Endodermal cell (in vitro differentiated cells): Measurements from ENCODE around the gene DLK1. TPM values are rescaled to one million over a fixed set of nuclear protein-coding genes. Genes with fewer than 3 reads are reported as not detected.

Experiments
- DNase-seq: peaks from one replicate; pipeline ENCODE4 v3.0.0-alpha.2; 2017
- H3K27ac ChIP-seq: 2 replicates; pipeline ENCODE4 v1.5.1; 2013; ENCODE audit warnings: mild to moderate bottlenecking, low read depth, low read length, moderate library complexity
- H3K27me3 ChIP-seq: 2 replicates; pipeline ENCODE4 v1.6.1; 2013; ENCODE audit warnings: mild to moderate bottlenecking, low read length, moderate library complexity; ENCODE audit not compliant: insufficient read depth, control insufficient read depth, poor library complexity, severe bottlenecking
- H3K36me3 ChIP-seq: 2 replicates; pipeline ENCODE4 v1.7.0; 2013; ENCODE audit warnings: mild to moderate bottlenecking, low read length, moderate library complexity; ENCODE audit not compliant: control insufficient read depth, insufficient read depth
- H3K4me1 ChIP-seq: one replicate; pipeline ENCODE4 v1.7.0; 2013; ENCODE audit warnings: low read length; ENCODE audit not compliant: control insufficient read depth, insufficient read depth
- H3K4me3 ChIP-seq: 2 replicates; pipeline ENCODE4 v1.5.1; 2013; ENCODE audit warnings: mild to moderate bottlenecking, low read length, moderate library complexity
- H3K9ac ChIP-seq: 2 replicates; pipeline ENCODE4 v1.6.1; 2013; ENCODE audit warnings: mild to moderate bottlenecking, low read length, moderate library complexity; ENCODE audit not compliant: poor library complexity, severe bottlenecking; ENCODE audit errors: extremely low read depth
- H3K9me3 ChIP-seq: 2 replicates; pipeline ENCODE4 v1.6.1; 2013; ENCODE audit warnings: mild to moderate bottlenecking, low read length, moderate library complexity; ENCODE audit not compliant: control insufficient read depth
- H3K27ac Mint-ChIP-seq: 2 replicates; pipeline ENCODE4 v1.8.0; 2020; ENCODE audit warnings: mixed read lengths
- H3K27me3 Mint-ChIP-seq: 2 replicates; pipeline ENCODE4 v1.8.0; 2021; ENCODE audit warnings: mild to moderate bottlenecking, mixed read lengths; ENCODE audit not compliant: insufficient read depth
- H3K36me3 Mint-ChIP-seq: 2 replicates; pipeline ENCODE4 v1.8.0; 2020; ENCODE audit warnings: low read depth, mixed read lengths
- H3K4me1 Mint-ChIP-seq: 2 replicates; pipeline ENCODE4 v1.8.0; 2020; ENCODE audit warnings: mixed read lengths
- H3K4me3 Mint-ChIP-seq: 2 replicates; pipeline ENCODE4 v1.8.0; 2020; ENCODE audit warnings: mild to moderate bottlenecking, moderate library complexity, mixed read lengths
- H3K9me3 Mint-ChIP-seq: 2 replicates; pipeline ENCODE4 v1.8.0; 2020; ENCODE audit warnings: mild to moderate bottlenecking, mixed read lengths
- WGBS, 2 experiments: methylation state at CpG; one replicate each; pipeline versions ENCODE4 v1.1.5 to v1.1.7; 2013; ENCODE audit warnings: missing lambda C conversion rate in 2 of 2, mixed read lengths in 1 of 2; ENCODE audit not compliant: insufficient coverage in 1 of 2, insufficient read length in 1 of 2; 5-methylcytosine and 5-hydroxymethylcytosine counted together
- total RNA-seq, 2 donors: library from RNA; stranded (reverse); fragmentation: NEBNext Ultra II Directional in 1 of 2; extraction: Animal tissue kit (Norgen Biotek cat#: 25700) in 1 of 2; gene quantifications; 2 replicates in 1 of 2; 3 replicates in 1 of 2; pipeline ENCODE4 v1.2.1, GENCODE V29; 2021
- TF ChIP-seq, protein P1 (sequence below): fragments of 200-600 bp; sonication (generic); conservative IDR thresholded peaks from 2 replicates; pipeline ENCODE4 v1.5.0; 2021; ENCODE audit warnings: antibody characterized with exemption, mild to moderate bottlenecking

DLK1 gene
- total RNA-seq, 2 donors from 2014 or later = 78.3 to 117 TPM

DNA sequence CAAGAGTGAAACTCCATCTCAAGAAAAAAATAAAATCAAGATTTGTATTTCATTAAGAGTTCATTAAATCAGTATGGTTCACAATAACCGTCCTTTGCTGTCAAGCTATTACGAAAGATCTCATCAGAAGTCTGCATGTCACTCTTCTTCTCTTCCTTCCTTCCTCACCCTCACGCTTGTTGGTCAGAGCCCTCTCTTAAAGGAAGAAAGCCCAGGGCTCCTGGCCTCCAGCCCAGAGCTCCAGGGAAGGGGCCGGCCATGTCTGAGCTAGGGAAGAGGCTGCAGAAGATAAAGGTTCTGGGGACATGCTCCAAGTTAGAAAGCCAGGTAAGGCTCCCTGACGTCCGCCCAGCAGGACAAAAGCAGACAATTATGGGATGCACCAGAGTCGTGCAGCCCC, 43.1 kb upstream of the DLK1 start:
- Mint-ChIP-seq H3K9me3 (peaks cover 2% of the 10 kb centered on the region), H3K4me3 (no peak overlapping the region), H3K36me3 (no peaks in the 10 kb centered on the region), H3K27ac (no peak overlapping the region), H3K27me3 (peaks cover 2% of the 10 kb centered on the region), H3K4me1 (no peaks in the 10 kb centered on the region)
- no peak for DNase-seq
- TF ChIP-seq, protein P1, sequence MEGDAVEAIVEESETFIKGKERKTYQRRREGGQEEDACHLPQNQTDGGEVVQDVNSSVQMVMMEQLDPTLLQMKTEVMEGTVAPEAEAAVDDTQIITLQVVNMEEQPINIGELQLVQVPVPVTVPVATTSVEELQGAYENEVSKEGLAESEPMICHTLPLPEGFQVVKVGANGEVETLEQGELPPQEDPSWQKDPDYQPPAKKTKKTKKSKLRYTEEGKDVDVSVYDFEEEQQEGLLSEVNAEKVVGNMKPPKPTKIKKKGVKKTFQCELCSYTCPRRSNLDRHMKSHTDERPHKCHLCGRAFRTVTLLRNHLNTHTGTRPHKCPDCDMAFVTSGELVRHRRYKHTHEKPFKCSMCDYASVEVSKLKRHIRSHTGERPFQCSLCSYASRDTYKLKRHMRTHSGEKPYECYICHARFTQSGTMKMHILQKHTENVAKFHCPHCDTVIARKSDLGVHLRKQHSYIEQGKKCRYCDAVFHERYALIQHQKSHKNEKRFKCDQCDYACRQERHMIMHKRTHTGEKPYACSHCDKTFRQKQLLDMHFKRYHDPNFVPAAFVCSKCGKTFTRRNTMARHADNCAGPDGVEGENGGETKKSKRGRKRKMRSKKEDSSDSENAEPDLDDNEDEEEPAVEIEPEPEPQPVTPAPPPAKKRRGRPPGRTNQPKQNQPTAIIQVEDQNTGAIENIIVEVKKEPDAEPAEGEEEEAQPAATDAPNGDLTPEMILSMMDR = no peak
- no peaks in the 10 kb centered on the region for H3K27me3 ChIP-seq
- H3K36me3 ChIP-seq = no peaks in the 10 kb centered on the region
- no peak overlapping the region for H3K4me3 ChIP-seq
- no peak overlapping the region for H3K27ac ChIP-seq
- no peaks in the 10 kb centered on the region for H3K4me1 ChIP-seq
- 85 to 87% methylated on average over 6 to 7 of the region's 7 CpGs for WGBS, 2 experiments
- H3K9me3 ChIP-seq = no peaks in the 10 kb centered on the region
- no peak overlapping the region for H3K9ac ChIP-seq

DNA sequence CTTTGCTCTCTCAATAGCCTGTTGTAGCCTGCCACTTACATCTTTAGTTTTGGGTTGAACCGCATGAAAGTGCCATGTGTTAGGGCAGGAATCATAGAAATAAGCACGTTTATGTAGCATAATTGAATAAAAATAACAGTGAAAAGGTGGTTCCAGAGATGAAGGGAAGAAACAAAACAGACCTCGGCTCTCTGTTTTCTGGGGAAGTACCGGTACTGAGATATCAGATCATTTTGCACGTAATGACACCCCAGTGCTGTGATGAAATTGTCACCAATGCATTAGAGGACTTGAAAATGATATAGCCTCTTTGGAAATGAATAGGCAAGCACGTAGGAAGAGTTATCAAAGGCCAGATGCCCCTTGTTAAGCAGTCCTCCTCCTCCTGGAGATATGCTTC, 42.5 kb upstream of the DLK1 start:
- Histone ChIP-seq H3K4me3 (no peak overlapping the region), H3K9me3 (no peaks in the 10 kb centered on the region), H3K36me3 (no peaks in the 10 kb centered on the region), H3K27ac (no peak overlapping the region), H3K4me1 (no peaks in the 10 kb centered on the region), H3K27me3 (no peaks in the 10 kb centered on the region), H3K9ac (no peak overlapping the region)
- no peak for DNase-seq
- Mint-ChIP-seq H3K27ac (no peak overlapping the region), H3K4me1 (peaks cover 3% of the 10 kb centered on the region), H3K36me3 (no peaks in the 10 kb centered on the region), H3K9me3 (peaks cover 2% of the 10 kb centered on the region), H3K4me3 (no peak overlapping the region), H3K27me3 (peaks cover 2% of the 10 kb centered on the region)
- 93 to 95% methylated on average over 3 to 6 of the region's 6 CpGs for WGBS, 2 experiments
- TF ChIP-seq, protein P1 = no peak

DNA sequence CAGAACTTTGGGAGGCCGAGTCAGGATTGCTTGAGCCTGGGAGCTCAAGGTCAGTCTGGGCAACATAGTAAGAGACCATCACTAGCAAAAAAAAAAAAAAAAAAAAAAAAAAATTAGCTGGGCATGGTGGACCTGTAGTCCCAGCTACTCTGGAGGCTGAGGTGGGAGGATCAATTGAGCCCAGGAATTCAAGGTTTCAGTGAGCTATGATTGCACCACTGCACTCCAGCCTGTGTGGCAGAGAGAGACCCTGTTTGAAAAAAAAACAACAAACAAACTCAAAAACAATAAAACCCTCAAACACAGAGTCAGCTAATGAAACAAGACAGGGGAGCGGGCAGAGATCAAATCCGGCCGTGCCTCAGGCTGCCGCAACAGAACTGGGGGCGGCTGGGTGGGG, 41.7 kb upstream of the DLK1 start:
- Histone ChIP-seq H3K9me3 (no peaks in the 10 kb centered on the region), H3K4me1 (no peaks in the 10 kb centered on the region), H3K9ac (no peak overlapping the region), H3K4me3 (no peak overlapping the region), H3K27ac (no peak overlapping the region), H3K27me3 (no peaks in the 10 kb centered on the region), H3K36me3 (no peaks in the 10 kb centered on the region)
- Mint-ChIP-seq H3K27ac (no peak overlapping the region), H3K27me3 (peaks cover 2% of the 10 kb centered on the region), H3K36me3 (no peaks in the 10 kb centered on the region), H3K9me3 (peaks cover 2% of the 10 kb centered on the region), H3K4me1 (peaks cover 4% of the 10 kb centered on the region), H3K4me3 (no peak overlapping the region)
- 90 to 94% methylated on average over 6 of the region's 6 CpGs for WGBS, 2 experiments
- TF ChIP-seq, protein P1 = no peak
- DNase-seq = no peak
